HCEC 1CT (cell line): Measurements from ENCODE around the gene TMOD3.

Experiments used
- DNase-seq: peaks from one replicate; pipeline ENCODE4 v3.0.0-alpha.2; 2017

Gene TMOD3

DNA sequence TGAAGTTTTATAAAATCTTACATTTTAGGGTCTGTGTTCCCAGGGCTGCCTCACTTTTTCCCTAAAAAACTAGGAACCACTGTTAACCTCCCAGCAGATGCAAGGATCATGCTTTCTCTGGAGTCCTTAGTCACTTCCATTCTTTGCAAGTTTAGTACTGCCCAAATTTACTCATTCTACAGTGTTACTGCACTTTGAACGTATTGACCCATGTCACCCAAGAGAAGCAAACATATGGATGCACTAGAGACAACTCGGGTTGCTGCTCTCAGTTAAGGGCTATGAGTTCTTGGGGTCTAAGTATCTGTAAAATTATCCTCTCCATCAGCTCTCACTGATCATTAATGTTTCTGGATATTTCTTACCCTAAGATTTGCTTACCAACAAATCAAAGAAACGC lies 83.1 kb downstream of the TMOD3 start:
- no peak for DNase-seq

DNA sequence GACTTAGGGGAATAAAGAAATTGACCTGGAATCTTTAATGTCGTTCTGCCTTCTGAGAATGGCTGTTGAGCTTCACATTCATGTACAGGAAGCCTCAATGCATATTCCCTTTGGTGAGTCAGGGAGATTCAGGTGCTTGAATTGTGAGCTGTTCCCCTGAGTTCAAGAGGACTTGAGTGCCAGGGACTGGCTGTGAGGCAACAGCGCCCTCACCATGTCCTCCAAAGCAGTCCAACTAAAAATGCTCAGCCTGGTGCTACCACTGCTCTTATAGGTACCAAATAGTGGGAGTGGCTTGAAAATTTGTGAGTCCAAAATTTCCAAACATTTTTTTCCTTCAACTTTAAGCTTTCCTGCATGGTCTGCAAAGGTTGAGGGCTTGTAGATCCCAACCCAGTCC lies 88.0 kb downstream of the TMOD3 start:
- peak; percentile 32 for DNase-seq

DNA sequence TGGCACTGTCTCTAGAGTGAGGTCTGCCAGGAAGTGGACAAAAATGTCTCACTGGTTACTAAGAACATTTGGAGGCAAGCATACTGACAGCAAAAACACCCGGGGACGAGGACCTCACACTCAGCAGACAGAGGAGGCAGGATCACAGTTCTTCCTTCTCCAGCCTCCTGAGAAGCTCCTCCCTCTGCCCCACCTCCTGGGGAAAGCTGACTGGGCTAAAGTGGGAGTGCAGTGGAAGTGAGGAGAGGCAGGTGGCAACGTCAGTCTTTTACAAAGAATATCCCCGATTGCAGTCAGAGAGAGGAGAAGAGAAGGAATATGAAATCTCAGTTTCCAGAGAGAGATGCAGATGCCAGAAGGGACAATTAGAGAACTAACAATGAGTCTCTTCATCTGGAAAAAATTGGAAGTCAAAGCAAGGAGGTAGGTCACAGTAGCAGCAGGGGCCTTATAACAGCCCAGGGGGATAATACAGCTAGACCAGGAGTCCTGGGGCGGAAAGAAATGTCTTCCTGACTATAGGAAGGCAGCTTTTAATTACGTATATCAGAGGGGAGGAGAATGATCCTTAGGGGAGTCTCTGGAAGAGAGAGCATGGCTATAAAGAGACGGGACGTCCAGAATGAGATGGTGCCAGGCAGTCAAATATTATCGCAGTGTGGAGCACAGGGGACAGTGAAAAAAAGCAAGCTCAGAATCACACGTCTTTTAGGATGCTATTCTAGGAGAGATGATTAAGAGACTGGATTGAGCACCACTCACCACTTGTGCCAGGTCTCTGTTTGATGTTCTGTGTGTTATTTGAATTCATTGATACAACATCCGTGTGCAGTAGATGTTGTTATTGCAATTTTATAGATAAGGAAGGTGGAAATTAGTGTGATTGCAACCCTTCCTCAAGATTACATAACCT lies 95.0 kb downstream of the TMOD3 start:
- no peak for DNase-seq

DNA sequence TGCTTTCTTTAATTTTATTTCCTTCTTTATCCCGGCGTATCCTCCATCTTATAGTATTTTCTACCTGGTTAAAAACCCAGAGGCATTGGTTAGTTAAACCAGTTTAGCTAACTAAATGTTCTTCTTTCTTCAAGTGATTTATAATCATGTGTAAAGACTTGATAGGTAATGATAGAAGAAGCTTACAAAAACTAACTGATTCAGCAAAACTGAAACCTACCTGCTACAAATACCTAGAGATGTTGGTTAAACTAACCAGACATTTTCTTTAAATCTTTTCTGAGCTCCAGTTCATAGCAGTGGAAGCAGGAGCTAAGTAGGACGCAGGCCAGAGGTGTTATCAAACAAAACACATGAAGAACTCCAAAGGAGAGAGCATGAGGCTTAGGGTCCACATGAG lies 97.4 kb downstream of the TMOD3 start:
- DNase-seq = no peak

DNA sequence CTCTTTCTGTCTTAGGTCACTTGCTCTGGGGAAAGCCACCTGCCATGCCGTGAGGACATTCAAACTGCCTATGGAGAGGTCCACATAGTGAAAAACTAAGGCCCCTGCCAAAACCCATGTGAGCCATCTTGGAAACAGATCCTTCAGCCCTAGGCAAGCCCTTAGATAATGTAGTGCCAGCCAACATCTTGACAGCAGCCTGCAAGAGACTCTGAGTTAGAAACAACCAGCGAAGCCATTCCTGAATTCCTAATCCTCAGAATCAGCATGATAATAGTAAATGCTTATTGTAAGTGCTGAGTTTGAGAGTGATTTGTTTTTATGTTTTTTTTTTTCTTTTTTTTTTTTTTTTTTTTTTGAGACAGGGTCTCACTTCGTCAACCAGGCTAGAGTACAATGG lies 101.6 kb downstream of the TMOD3 start:
- no peak for DNase-seq

DNA sequence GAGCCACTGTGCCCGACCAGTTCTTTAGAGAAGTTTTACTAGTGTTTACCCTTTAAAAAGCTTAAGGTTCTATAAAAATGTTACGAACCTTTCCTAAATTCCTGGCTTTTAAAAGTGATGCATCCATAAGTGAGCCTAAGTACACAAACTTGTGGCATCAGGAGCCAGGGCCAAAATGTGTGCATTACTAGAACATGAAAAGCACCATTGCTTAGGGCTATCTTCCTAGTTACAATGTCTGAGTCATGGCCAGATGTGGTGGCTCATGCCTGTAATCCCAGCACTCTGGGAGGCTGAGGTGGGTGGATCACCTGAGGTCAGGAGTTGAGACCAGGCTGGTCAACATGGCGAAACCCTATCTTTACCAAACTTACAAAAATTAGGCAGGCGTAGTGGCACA lies 102.2 kb downstream of the TMOD3 start:
- DNase-seq = peak; percentile 49

DNA sequence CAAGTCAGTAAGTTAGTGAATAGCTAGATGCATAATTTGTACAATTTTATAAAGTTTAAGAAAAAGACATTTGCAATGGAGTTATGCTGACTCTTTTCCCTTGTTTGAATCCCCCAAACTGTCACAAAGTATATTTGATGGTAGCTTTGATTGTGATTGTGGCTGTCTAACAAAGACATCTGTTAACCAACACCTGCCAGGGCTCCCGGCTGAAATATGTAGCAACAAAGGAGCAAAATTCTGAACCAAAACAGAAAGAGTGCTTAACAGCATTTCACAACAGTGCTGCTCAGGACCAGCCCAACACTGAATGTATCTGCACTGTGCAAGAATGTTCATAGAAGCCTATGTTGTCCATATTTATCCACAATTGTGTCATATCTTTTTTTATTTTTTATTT lies 102.7 kb downstream of the TMOD3 start:
- no peak for DNase-seq

GRCh38 chr15:51935466-51936104 lies 106.1 kb downstream of the TMOD3 start:
- no peak for DNase-seq

DNA sequence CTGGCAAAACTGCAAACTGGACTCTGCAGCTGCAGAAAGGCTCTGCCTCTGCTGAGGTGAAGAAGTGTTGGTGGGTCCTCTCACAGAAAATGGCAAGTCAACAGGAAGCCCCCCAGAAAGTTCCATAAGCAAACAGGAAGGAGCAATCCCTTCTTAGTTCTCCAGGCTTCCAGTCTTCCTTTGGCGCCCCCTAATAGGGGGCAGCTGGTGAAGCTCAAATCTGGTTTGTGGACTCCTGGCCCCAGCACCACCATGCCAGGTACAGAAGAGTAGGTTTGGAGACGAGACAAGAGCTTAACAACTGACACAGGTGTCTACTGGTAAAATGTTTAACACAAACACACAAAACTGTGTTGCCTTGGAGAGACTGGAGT lies 106.6 kb downstream of the TMOD3 start:
- no peak for DNase-seq

DNA sequence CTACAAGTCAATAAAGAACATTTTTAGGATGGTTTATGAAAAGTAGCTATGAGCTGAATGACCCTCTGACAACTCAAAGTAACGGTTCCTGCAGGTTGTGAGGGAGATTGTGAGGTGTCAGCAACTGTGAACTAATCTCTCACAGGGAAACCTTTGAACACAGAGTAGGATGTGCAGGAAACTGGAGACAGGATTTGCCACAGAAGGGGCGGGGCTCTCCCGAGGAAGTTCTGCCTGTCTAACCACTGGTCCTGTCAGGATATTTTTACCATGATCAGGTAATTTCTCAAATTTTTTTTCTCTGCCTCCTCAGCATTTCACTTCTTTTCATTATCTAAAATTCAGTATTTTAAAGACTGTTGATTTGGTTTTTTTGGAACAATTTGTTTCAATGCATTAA lies 108.8 kb downstream of the TMOD3 start:
- DNase-seq = no peak

DNA sequence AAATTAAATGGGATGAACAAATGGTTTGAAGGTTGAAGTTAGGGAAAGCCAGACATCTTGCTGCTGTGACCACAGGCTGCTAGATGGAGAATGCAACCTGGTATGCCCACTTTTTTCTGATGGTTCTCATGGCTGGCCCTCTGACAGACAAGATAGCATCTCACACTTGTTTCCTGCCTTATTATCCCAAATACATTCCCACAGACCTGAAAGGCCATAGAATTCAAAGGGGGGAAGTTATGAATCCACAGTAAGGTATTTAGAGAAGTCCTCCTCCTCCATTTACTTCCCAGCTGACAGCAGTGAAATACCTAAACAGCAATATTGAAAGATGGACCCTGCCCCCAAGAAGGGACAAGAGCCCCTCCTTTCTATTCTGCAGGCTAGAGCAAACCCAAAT lies 109.8 kb downstream of the TMOD3 start:
- no peak for DNase-seq

DNA sequence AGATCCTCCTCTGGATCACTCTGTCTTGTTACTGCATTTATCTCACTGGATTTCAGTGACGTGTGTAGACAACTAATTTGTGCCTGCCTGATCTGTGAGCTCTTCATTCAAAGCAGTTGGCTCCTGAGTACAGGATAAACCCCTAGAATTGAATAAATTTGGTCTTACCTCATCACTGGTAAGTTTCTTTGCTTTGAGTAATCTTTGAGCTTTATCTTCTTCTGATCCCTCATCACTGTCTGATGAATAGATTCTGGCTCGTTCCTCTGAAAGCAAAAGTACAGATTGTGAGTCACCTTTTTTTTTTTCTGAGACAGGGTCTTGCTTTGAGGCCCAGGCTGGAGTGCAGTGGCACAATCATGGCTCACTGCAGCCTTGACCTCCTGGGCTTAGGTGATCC lies 117.7 kb downstream of the TMOD3 start:
- no peak for DNase-seq

DNA sequence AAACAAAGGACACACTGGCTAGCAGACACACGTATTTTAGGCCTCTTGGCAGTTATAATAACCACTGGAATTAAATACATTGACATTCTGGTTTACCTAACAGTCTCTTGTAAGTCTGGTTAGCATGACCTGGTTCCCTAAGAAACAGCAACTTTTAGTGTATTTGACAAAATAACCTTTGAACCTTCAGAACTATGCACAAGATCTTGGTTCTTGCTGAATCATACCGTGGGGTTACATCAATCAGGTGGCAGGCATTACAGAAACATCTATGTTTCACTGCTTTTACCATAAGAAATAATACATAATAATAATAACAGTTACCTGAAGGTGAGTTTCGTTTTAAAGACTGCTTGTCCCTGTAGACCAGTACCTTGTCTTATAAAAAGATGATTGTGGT lies 123.4 kb downstream of the TMOD3 start:
- DNase-seq = no peak

- no peak for DNase-seq
Measured at GRCh38 chr15:51955504-51955903, 126.1 kb downstream of the TMOD3 start.
